ENCODE results near the gene KCNA3.

KCNA3 gene

GRCh38 chr1:110710314-110710713, 35.6 kb upstream of the KCNA3 start:
- FAIRE-seq (no peak), DNase-seq (ENCODE audit: insufficient read length, low spot score) (no peak)
- no peak for TF ChIP-seq CTCF (IDR thresholded peaks at IDR 0.05; ENCODE audit: insufficient read depth, missing control alignments)

GRCh38 chr1:110708974-110709440, 34.3 kb upstream of the KCNA3 start:
- no peak for TF ChIP-seq CTCF (IDR thresholded peaks at IDR 0.05; ENCODE audit: insufficient read depth, missing control alignments)
- FAIRE-seq = no peak
- no peak for DNase-seq (ENCODE audit: insufficient read length, low spot score)

- no peak for TF ChIP-seq CTCF (IDR thresholded peaks at IDR 0.05; ENCODE audit: insufficient read depth, missing control alignments)
- no peak for DNase-seq (ENCODE audit: insufficient read length, low spot score)
- no peak for FAIRE-seq
Observed at GRCh38 chr1:110707232-110707631, 32.5 kb upstream of the KCNA3 start.

GRCh38 chr1:110706621-110707020, 31.9 kb upstream of the KCNA3 start:
- DNase-seq (ENCODE audit: insufficient read length, low spot score) = no peak
- FAIRE-seq = no peak
- TF ChIP-seq CTCF (IDR thresholded peaks at IDR 0.05; ENCODE audit: insufficient read depth, missing control alignments) = no peak

GRCh38 chr1:110702260-110702659, 27.5 kb upstream of the KCNA3 start:
- no peak for DNase-seq (ENCODE audit: insufficient read length, low spot score)
- no peak for FAIRE-seq
- TF ChIP-seq CTCF (IDR thresholded peaks at IDR 0.05; ENCODE audit: insufficient read depth, missing control alignments) = no peak

- no peak for TF ChIP-seq CTCF (IDR thresholded peaks at IDR 0.05; ENCODE audit: insufficient read depth, missing control alignments)
- FAIRE-seq (no peak), DNase-seq (ENCODE audit: insufficient read length, low spot score) (no peak)
Observed at GRCh38 chr1:110700767-110701166, 26.0 kb upstream of the KCNA3 start.

- no peak for FAIRE-seq
- DNase-seq (ENCODE audit: insufficient read length, low spot score) = no peak
- TF ChIP-seq CTCF (IDR thresholded peaks at IDR 0.05; ENCODE audit: insufficient read depth, missing control alignments) = no peak
Observed at GRCh38 chr1:110697606-110698005, 22.9 kb upstream of the KCNA3 start.

Data from D721Med (cell line).